Trophoblast cell (in vitro differentiated cells and primary cell): ENCODE results near the gene MRGPRX4. TPM values are rescaled to one million over a fixed set of nuclear protein-coding genes. Genes with fewer than 3 reads are reported as not detected.
"Not testable (repeated sequence)": the region's sequence is repeated elsewhere in the genome, so short reads cannot be mapped to it uniquely, and the experiment has no call there.

Source experiments
- DNase-seq, 2 donors: peaks; one replicate each; pipeline ENCODE4 v3.0.0-alpha.2; 2016
- H2AFZ ChIP-seq: 2 replicates; pipeline ENCODE4 v1.6.1; 2013; ENCODE audit warnings: low read length, moderate library complexity, mild to moderate bottlenecking; ENCODE audit not compliant: insufficient read depth, poor library complexity
- H2AK5ac ChIP-seq: 2 replicates; pipeline ENCODE4 v1.6.1; 2013; ENCODE audit warnings: mild to moderate bottlenecking, low read length
- H2BK120ac ChIP-seq: 2 replicates; pipeline ENCODE4 v1.6.1; 2013; ENCODE audit warnings: low read length, mild to moderate bottlenecking, moderate library complexity; ENCODE audit not compliant: insufficient read depth, poor library complexity
- H2BK12ac ChIP-seq: 2 replicates; pipeline ENCODE4 v1.6.1; 2013; ENCODE audit warnings: mild to moderate bottlenecking, low read length, moderate library complexity
- H2BK5ac ChIP-seq: 2 replicates; pipeline ENCODE4 v1.6.1; 2013; ENCODE audit warnings: low read length, low read depth, moderate library complexity, mild to moderate bottlenecking; ENCODE audit not compliant: poor library complexity
- H3K14ac ChIP-seq: 2 replicates; pipeline ENCODE4 v1.6.1; 2013; ENCODE audit warnings: mild to moderate bottlenecking, low read length
- H3K18ac ChIP-seq: 2 replicates; pipeline ENCODE4 v1.6.1; 2013; ENCODE audit warnings: mild to moderate bottlenecking, low read length
- H3K23ac ChIP-seq: 2 replicates; pipeline ENCODE4 v1.6.1; 2013; ENCODE audit warnings: low read length
- H3K27ac ChIP-seq: 2 replicates; pipeline ENCODE4 v1.5.1; 2013; ENCODE audit warnings: low read depth, mild to moderate bottlenecking, inconsistent platforms, low read length, moderate library complexity
- H3K27me3 ChIP-seq: 2 replicates; pipeline ENCODE4 v1.6.1; 2013; ENCODE audit warnings: inconsistent platforms, mild to moderate bottlenecking, low read length, moderate library complexity; ENCODE audit not compliant: insufficient read depth
- H3K36me3 ChIP-seq, 2 experiments: 1 replicate in 1 of 2; 2 replicates in 1 of 2; pipeline ENCODE4 v1.6.1; 2013; ENCODE audit warnings: low read length in 2 of 2, mild to moderate bottlenecking in 2 of 2, moderate library complexity in 1 of 2; ENCODE audit not compliant: insufficient read depth in 2 of 2, control insufficient read depth in 1 of 2
- H3K4ac ChIP-seq: 2 replicates; pipeline ENCODE4 v1.6.1; 2013; ENCODE audit warnings: low read depth, mild to moderate bottlenecking, low read length, moderate library complexity
- H3K4me1 ChIP-seq, 2 experiments: 1 replicate in 1 of 2; 2 replicates in 1 of 2; pipeline ENCODE4 v1.6.1; 2013; ENCODE audit warnings: low read length in 2 of 2, mild to moderate bottlenecking in 2 of 2, moderate library complexity in 1 of 2; ENCODE audit not compliant: insufficient read depth in 2 of 2, control insufficient read depth in 1 of 2
- H3K4me2 ChIP-seq: 2 replicates; pipeline ENCODE4 v1.6.1; 2013; ENCODE audit warnings: inconsistent platforms, mild to moderate bottlenecking, low read length, moderate library complexity
- H3K4me3 ChIP-seq: 2 replicates; pipeline ENCODE4 v1.5.1; 2013; ENCODE audit warnings: mild to moderate bottlenecking, low read depth, low read length, inconsistent platforms
- H3K79me1 ChIP-seq: one replicate; pipeline ENCODE4 v1.6.1; 2013; ENCODE audit warnings: low read length
- H3K79me2 ChIP-seq: 2 replicates; pipeline ENCODE4 v1.6.1; 2013; ENCODE audit warnings: low read length, mild to moderate bottlenecking; ENCODE audit not compliant: control insufficient read depth, insufficient read depth, poor library complexity
- H3K9ac ChIP-seq: 2 replicates; pipeline ENCODE4 v1.6.1; 2013; ENCODE audit warnings: mild to moderate bottlenecking, low read length
- H3K9me3 ChIP-seq: 2 replicates; pipeline ENCODE4 v1.6.1; 2013; ENCODE audit warnings: low read depth, mild to moderate bottlenecking, control low read depth, inconsistent platforms, low read length; ENCODE audit not compliant: insufficient read depth
- H4K12ac ChIP-seq: 2 replicates; pipeline ENCODE4 v1.6.1; 2013; ENCODE audit warnings: low read depth, mild to moderate bottlenecking, low read length, moderate library complexity
- H4K8ac ChIP-seq: 2 replicates; pipeline ENCODE4 v1.6.1; 2013; ENCODE audit warnings: low read depth, mild to moderate bottlenecking, low read length, moderate library complexity
- H4K91ac ChIP-seq: one replicate; pipeline ENCODE4 v1.6.1; 2013; ENCODE audit warnings: low read depth, mild to moderate bottlenecking, low read length, moderate library complexity
- WGBS: extraction: QIAGEN DNeasy Blood & Tissue Kit; methylation state at CpG from one replicate; pipeline ENCODE4 v1.1.7; 2013; ENCODE audit warnings: missing lambda C conversion rate; ENCODE audit not compliant: insufficient read length, insufficient coverage; ENCODE audit errors: extremely low coverage; 5-methylcytosine and 5-hydroxymethylcytosine counted together
- polyA plus RNA-seq: library from polyadenylated mRNA; stranded (reverse); fragments of 200-250 nt; gene quantifications from 2 replicates; pipeline ENCODE4 v1.2.3, GENCODE V29; 2013

The MRGPRX4 gene
- polyA plus RNA-seq, result not detected in 2 replicates

DNA sequence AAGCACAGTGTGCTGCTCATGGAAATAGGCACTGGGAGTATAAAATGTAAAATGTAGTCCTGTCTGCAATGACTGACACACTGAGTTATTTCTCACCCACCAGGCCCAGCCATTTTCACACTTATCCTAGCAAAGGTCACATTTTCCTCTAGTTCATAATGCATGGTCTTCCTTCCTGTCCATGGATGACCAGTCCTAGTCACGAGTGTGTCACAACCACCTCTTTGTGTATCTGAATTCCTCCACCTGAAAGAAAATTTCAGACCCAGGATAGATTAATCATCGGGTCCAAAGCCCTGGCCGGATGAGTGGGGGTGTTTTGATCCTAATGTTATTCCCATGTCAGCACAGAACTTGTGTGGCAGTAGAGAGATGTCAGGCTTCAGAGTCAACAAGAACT, at the start of gene MRGPRX4:
Gene MRGPRX4 (plus strand): TSS at position 172 of the 400 bp plus-strand sequence. CDS start 420 bp downstream, outside the sequence.
- Histone ChIP-seq H3K4ac (no peak within 1 kb of the TSS), H4K8ac (no peak within 1 kb of the TSS), H3K79me2 (no peaks in the 10 kb centered on the region), H3K79me1 (no peaks in the 10 kb centered on the region), H3K9me3 (no peaks in the 10 kb centered on the region), H2BK5ac (no peak within 1 kb of the TSS), H2BK12ac (no peak within 1 kb of the TSS), H3K18ac (no peak within 1 kb of the TSS), H3K27ac (no peak within 1 kb of the TSS), H2AK5ac (no peak within 1 kb of the TSS), H2AFZ (no peak within 1 kb of the TSS), H4K12ac (no peak within 1 kb of the TSS), H3K36me3 (no peaks in the 10 kb centered on the region), H3K9ac (no peak within 1 kb of the TSS), H3K14ac (no peak within 1 kb of the TSS), H2BK120ac (no peak within 1 kb of the TSS), H3K23ac (no peak within 1 kb of the TSS), H3K27me3 (no peaks in the 10 kb centered on the region), H3K4me3 (no peak within 1 kb of the TSS), H4K91ac (no peak within 1 kb of the TSS), H3K4me2 (no peak within 1 kb of the TSS), H3K4me1 (no peaks in the 10 kb centered on the region)
- no CpG with 5 or more reads among the region's 3 CpGs for WGBS
- DNase-seq, result no peak

DNA sequence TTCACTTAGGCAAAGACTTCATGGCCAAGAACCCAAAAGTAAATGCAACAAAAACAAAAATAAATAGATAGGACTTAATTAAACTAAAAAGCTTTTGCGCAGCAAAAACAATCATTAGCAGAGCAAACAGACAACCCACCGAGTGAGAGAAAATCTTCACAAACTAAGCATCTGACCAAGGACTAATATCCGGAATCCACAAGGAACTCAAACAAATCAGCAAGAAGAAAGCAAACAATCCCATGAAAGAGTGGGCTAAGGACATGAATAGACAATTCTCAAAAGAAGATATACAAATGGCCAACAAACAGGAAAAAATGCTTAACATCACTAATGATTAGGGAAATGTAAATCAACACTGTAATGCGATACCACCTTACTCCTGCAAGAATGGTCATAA, 41.5 kb upstream of the MRGPRX4 start:
- H3K4me1 ChIP-seq, result not testable (repeated sequence)

DNA sequence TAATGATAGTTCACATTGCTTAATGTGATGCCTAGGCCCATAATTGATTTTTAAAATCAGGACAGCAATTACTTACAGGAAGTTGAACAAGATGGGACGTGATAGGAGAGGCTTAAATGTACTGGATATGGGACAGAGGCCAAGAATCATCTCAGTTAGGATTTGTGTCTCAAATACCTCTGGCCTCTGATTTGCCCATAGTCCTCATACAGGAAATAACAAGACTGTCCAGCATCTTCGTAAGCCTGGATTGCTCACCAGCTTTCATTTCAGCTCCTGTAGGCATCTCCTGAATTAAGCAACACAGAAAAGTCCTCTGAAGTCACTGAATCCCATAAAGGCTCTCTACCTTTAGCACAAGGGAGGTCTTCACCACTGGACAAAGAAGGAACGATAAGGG, 40.3 kb upstream of the MRGPRX4 start, which contains the start of gene MRGPRX3:
Gene MRGPRX3 (plus strand): TSS at position 231 of the 400 bp plus-strand sequence. CDS start 4,632 bp downstream, outside the sequence.
- no peak within 1 kb of the TSS for H3K4ac ChIP-seq
- no peak within 1 kb of the TSS for H4K8ac ChIP-seq
- WGBS, result no CpG with 5 or more reads among the region's 3 CpGs
- H2AK5ac ChIP-seq, result no peak within 1 kb of the TSS
- no peak within 1 kb of the TSS for H3K23ac ChIP-seq
- H3K4me1 ChIP-seq, result no peaks in the 10 kb centered on the region
- no peak within 1 kb of the TSS for H3K4me3 ChIP-seq
- H3K79me1 ChIP-seq, result no peaks in the 10 kb centered on the region
- no peak within 1 kb of the TSS for H2BK5ac ChIP-seq
- no peak for DNase-seq
- no peak within 1 kb of the TSS for H2AFZ ChIP-seq
- H3K27me3 ChIP-seq, result no peaks in the 10 kb centered on the region
- no peak within 1 kb of the TSS for H3K27ac ChIP-seq
- H3K18ac ChIP-seq, result no peak within 1 kb of the TSS
- no peaks in the 10 kb centered on the region for H3K36me3 ChIP-seq
- H2BK12ac ChIP-seq, result no peak within 1 kb of the TSS
- no peak within 1 kb of the TSS for H3K9ac ChIP-seq
- H4K12ac ChIP-seq, result no peak within 1 kb of the TSS
- no peak within 1 kb of the TSS for H4K91ac ChIP-seq
- peaks cover 7% of the 10 kb centered on the region for H3K9me3 ChIP-seq
- no peak within 1 kb of the TSS for H3K14ac ChIP-seq
- H3K79me2 ChIP-seq, result no peaks in the 10 kb centered on the region
- H2BK120ac ChIP-seq, result no peak within 1 kb of the TSS
- H3K4me2 ChIP-seq, result no peak within 1 kb of the TSS

More for the DNA sequence above, 41.5 kb upstream of the MRGPRX4 start:
- not testable (repeated sequence) for H3K18ac ChIP-seq, H2AFZ ChIP-seq, H3K9ac ChIP-seq, H4K91ac ChIP-seq, H2BK120ac ChIP-seq, H2BK12ac ChIP-seq, DNase-seq, H3K36me3 ChIP-seq, H3K79me1 ChIP-seq, H3K23ac ChIP-seq, H3K4ac ChIP-seq, H4K12ac ChIP-seq, H3K4me2 ChIP-seq, H2BK5ac ChIP-seq, H3K14ac ChIP-seq, H3K79me2 ChIP-seq, H3K9me3 ChIP-seq, H2AK5ac ChIP-seq, H4K8ac ChIP-seq, H3K27ac ChIP-seq, H3K27me3 ChIP-seq, H3K4me3 ChIP-seq
- no CpG with 5 or more reads among the region's 4 CpGs for WGBS

DNA sequence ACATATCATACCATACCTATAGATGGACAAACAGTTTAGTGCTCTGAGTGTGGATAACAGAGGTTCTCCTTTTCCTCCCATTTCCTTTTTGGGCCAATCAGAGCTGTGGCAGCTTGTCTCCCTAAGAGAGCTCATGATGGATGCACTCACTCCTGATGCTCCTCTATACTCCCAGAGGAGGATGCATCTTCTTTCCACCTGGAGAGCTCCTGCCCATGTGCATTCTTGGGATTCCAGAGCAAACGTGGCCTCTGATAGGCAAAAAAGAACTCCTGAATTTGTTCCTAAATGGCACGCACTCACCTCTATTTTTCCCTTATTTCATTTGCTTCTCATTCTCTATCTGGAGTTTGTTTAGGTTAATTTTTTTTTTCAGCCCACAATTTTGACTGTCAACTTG, 37.3 kb upstream of the MRGPRX4 start:
- no peak overlapping the region for H2AK5ac ChIP-seq
- H3K4me1 ChIP-seq, result no peaks in the 10 kb centered on the region
- no peak overlapping the region for H3K4ac ChIP-seq
- no peak overlapping the region for H4K12ac ChIP-seq
- H2BK120ac ChIP-seq, result no peak overlapping the region
- H2AFZ ChIP-seq, result no peak overlapping the region
- H3K9me3 ChIP-seq, result peaks cover 4% of the 10 kb centered on the region
- H3K79me1 ChIP-seq, result no peaks in the 10 kb centered on the region
- WGBS, result no CpG with 5 or more reads among the region's 2 CpGs
- no peak overlapping the region for H2BK5ac ChIP-seq
- no peak overlapping the region for H3K4me2 ChIP-seq
- H2BK12ac ChIP-seq, result no peak overlapping the region
- no peaks in the 10 kb centered on the region for H3K36me3 ChIP-seq
- H4K8ac ChIP-seq, result no peak overlapping the region
- H3K18ac ChIP-seq, result no peak overlapping the region
- no peak overlapping the region for H4K91ac ChIP-seq
- no peaks in the 10 kb centered on the region for H3K27me3 ChIP-seq
- H3K27ac ChIP-seq, result no peak overlapping the region
- no peak overlapping the region for H3K4me3 ChIP-seq
- no peaks in the 10 kb centered on the region for H3K79me2 ChIP-seq
- H3K23ac ChIP-seq, result no peak overlapping the region
- H3K9ac ChIP-seq, result no peak overlapping the region
- H3K14ac ChIP-seq, result no peak overlapping the region
- DNase-seq, result no peak
